A549 (cell line): ENCODE data around the gene FHAD1.
A peak's percentile ranks its signal among the peaks of the same experiment; 100 is the strongest.

ENCODE experiments used
- CEBPB ChIP-seq, 2 experiments: fragments of >200 bp in 1 of 2; sonication (Bioruptor Twin) in 1 of 2; formaldehyde crosslinking in 1 of 2; IDR thresholded peaks; 2 replicates each; pipeline ENCODE4 v1.6.1; 2012 to 2016
- CTCF ChIP-seq: fragments of >200 bp; sonication (Bioruptor Twin); formaldehyde crosslinking; IDR thresholded peaks from 3 replicates; pipeline ENCODE4 v1.5.1; 2016
- MAX ChIP-seq: IDR thresholded peaks from 2 replicates; pipeline ENCODE4 v1.6.1; 2012
- POLR2A ChIP-seq: IDR thresholded peaks from 2 replicates; pipeline ENCODE4 v1.6.1; 2012; ENCODE audit warnings: mild to moderate bottlenecking, low read length
- RNF2 ChIP-seq: fragments of 200-600 bp; sonication (generic); IDR thresholded peaks from 2 replicates; pipeline ENCODE4 v1.6.1; 2016; ENCODE audit warnings: low read depth, mild to moderate bottlenecking, antibody characterized with exemption, moderate library complexity, borderline replicate concordance
- SMC3 ChIP-seq: fragments of >200 bp; sonication (Bioruptor Twin); formaldehyde crosslinking; IDR thresholded peaks from 3 replicates; pipeline ENCODE4 v1.6.1; 2018; ENCODE audit warnings: inconsistent platforms

GRCh38 chr1:15432324-15432723 lies 185.3 kb downstream of the FHAD1 start:
- TF ChIP-seq CTCF (no peak), MAX (peak; percentile 31; the same call in 1 of the 2 replicates), RNF2 (no peak), POLR2A (no peak), CEBPB (IDR thresholded peaks at IDR 0.05) (no peak), SMC3 (no peak)
